Measurements from ENCODE around the gene GNPDA1. TPM values are rescaled to one million over a fixed set of nuclear protein-coding genes. Genes with fewer than 3 reads are reported as not detected.

The GNPDA1 gene
- polyA plus RNA-seq, 1 donor from 2014 or later = 28.9 TPM

- Histone ChIP-seq H3K36me3 (ENCODE audit: insufficient read depth, low read length) (no peaks in the 10 kb centered on the region), H3K4me3 (ENCODE audit: low read length) (no peak overlapping the region), H3K9me2 (ENCODE audit: insufficient read depth, low read length) (no peaks in the 10 kb centered on the region), H3K9me3 (ENCODE audit: low read length) (no peaks in the 10 kb centered on the region), H3K79me2 (replicated peaks; ENCODE audit: insufficient read depth, low read length) (no peaks in the 10 kb centered on the region), H3K27ac (ENCODE audit: low read length) (no peak overlapping the region), H3K4me2 (ENCODE audit: low read length) (no peak overlapping the region), H3K27me3 (ENCODE audit: insufficient read depth, low read depth, low read length) (no peaks in the 10 kb centered on the region), H3F3A (ENCODE audit: insufficient read depth, low read length, poor library complexity, severe bottlenecking) (no peaks in the 10 kb centered on the region), H2AFZ (ENCODE audit: low read depth, low read length) (no peak overlapping the region), H3K9ac (ENCODE audit: low read length) (no peak overlapping the region), H4K20me1 (ENCODE audit: insufficient read depth) (no peaks in the 10 kb centered on the region)
- TF ChIP-seq, protein P1, sequence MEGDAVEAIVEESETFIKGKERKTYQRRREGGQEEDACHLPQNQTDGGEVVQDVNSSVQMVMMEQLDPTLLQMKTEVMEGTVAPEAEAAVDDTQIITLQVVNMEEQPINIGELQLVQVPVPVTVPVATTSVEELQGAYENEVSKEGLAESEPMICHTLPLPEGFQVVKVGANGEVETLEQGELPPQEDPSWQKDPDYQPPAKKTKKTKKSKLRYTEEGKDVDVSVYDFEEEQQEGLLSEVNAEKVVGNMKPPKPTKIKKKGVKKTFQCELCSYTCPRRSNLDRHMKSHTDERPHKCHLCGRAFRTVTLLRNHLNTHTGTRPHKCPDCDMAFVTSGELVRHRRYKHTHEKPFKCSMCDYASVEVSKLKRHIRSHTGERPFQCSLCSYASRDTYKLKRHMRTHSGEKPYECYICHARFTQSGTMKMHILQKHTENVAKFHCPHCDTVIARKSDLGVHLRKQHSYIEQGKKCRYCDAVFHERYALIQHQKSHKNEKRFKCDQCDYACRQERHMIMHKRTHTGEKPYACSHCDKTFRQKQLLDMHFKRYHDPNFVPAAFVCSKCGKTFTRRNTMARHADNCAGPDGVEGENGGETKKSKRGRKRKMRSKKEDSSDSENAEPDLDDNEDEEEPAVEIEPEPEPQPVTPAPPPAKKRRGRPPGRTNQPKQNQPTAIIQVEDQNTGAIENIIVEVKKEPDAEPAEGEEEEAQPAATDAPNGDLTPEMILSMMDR (IDR thresholded peaks at IDR 0.05; ENCODE audit: poor library complexity, severe bottlenecking) = peak; percentile 64
- TF ChIP-seq SMC3 (conservative IDR thresholded peaks at IDR 0.05; ENCODE audit: poor library complexity) = peak; percentile 74
- TF ChIP-seq TAF1 (IDR thresholded peaks at IDR 0.05; ENCODE audit: low read depth) = no peak
- TF ChIP-seq RAD21 (conservative IDR thresholded peaks at IDR 0.05) = peak; percentile 62
These were observed 2.2 kb upstream of the GNPDA1 start for GRCh38 chr5:142014911-142015584.

DNA sequence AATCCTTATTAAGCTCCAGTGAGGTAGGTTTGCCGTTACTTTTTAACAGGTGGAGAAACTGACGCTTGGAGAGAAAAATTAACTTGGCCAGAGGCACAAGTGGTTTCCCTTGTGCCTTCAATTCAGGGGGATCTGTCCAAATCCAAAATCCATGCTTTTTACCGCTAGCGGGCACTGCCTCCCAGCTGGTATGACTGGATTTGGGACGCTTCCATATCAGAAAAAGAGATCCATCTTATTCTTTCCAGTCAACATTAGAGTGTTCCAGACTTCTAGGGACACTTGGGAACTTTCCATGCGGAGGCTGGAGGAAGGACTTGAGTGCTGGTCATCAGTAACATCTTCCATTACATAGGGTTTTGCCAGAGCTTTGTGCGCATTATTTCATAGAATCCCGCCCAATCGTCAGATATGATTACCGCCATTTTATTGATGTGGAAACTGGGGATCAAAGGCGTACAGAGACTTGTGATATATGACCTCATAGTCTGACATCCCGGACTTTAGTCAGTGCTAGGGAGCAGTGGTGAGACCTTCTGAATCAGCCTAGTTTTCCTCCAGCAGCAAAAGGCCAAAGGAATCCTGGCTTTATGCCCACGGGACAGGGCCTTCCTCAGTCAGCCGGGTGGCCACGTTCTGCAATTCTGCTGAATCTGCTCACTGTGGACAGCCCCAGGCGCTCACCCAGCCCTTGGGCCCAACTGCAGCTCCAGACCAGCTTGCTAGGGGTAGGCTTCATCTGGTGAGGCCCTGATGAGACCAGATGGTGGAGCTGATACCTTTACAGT lies 1.1 kb upstream of the GNPDA1 start:
- no peaks in the 10 kb centered on the region for H3K79me2 ChIP-seq (replicated peaks; ENCODE audit: insufficient read depth, low read length)
- H3K9ac ChIP-seq (ENCODE audit: low read length) = no peak overlapping the region
- H3K4me3 ChIP-seq (ENCODE audit: low read length) = no peak overlapping the region
- no peaks in the 10 kb centered on the region for H3K27me3 ChIP-seq (ENCODE audit: insufficient read depth, low read depth, low read length)
- H3K9me2 ChIP-seq (ENCODE audit: insufficient read depth, low read length) = no peaks in the 10 kb centered on the region
- TF ChIP-seq, protein P1 (IDR thresholded peaks at IDR 0.05; ENCODE audit: poor library complexity, severe bottlenecking) = no peak
- TF ChIP-seq, protein P2, sequence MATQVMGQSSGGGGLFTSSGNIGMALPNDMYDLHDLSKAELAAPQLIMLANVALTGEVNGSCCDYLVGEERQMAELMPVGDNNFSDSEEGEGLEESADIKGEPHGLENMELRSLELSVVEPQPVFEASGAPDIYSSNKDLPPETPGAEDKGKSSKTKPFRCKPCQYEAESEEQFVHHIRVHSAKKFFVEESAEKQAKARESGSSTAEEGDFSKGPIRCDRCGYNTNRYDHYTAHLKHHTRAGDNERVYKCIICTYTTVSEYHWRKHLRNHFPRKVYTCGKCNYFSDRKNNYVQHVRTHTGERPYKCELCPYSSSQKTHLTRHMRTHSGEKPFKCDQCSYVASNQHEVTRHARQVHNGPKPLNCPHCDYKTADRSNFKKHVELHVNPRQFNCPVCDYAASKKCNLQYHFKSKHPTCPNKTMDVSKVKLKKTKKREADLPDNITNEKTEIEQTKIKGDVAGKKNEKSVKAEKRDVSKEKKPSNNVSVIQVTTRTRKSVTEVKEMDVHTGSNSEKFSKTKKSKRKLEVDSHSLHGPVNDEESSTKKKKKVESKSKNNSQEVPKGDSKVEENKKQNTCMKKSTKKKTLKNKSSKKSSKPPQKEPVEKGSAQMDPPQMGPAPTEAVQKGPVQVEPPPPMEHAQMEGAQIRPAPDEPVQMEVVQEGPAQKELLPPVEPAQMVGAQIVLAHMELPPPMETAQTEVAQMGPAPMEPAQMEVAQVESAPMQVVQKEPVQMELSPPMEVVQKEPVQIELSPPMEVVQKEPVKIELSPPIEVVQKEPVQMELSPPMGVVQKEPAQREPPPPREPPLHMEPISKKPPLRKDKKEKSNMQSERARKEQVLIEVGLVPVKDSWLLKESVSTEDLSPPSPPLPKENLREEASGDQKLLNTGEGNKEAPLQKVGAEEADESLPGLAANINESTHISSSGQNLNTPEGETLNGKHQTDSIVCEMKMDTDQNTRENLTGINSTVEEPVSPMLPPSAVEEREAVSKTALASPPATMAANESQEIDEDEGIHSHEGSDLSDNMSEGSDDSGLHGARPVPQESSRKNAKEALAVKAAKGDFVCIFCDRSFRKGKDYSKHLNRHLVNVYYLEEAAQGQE (IDR thresholded peaks at IDR 0.05; ENCODE audit: borderline replicate concordance) = no peak
- TF ChIP-seq RAD21 (conservative IDR thresholded peaks at IDR 0.05) = no peak
- TF ChIP-seq EZH2 (IDR thresholded peaks at IDR 0.05; ENCODE audit: borderline replicate concordance, insufficient read depth, low read length, poor library complexity, severe bottlenecking) = no peak
- TF ChIP-seq POLR2AphosphoS5 (IDR thresholded peaks at IDR 0.05) = no peak
- no peak for TF ChIP-seq EP300 (conservative IDR thresholded peaks at IDR 0.05; ENCODE audit: poor library complexity, severe bottlenecking)
- TF ChIP-seq MXI1 (conservative IDR thresholded peaks at IDR 0.05; ENCODE audit: poor library complexity, severe bottlenecking) = no peak
- no peak for TF ChIP-seq SMC3 (conservative IDR thresholded peaks at IDR 0.05; ENCODE audit: poor library complexity)
- no peak for TF ChIP-seq TAF1 (IDR thresholded peaks at IDR 0.05; ENCODE audit: low read depth)
- no peak overlapping the region for H3K4me2 ChIP-seq (ENCODE audit: low read length)
- H3K36me3 ChIP-seq (ENCODE audit: insufficient read depth, low read length) = no peaks in the 10 kb centered on the region
- H2AFZ ChIP-seq (ENCODE audit: low read depth, low read length) = no peak overlapping the region
- no peaks in the 10 kb centered on the region for H4K20me1 ChIP-seq (ENCODE audit: insufficient read depth)
- H3K27ac ChIP-seq (ENCODE audit: low read length) = no peak overlapping the region
- H3F3A ChIP-seq (ENCODE audit: insufficient read depth, low read length, poor library complexity, severe bottlenecking) = no peaks in the 10 kb centered on the region
- H3K9me3 ChIP-seq (ENCODE audit: low read length) = no peaks in the 10 kb centered on the region

All from neural cell (in vitro differentiated cells).